H9 (cell line): ENCODE measurements around the gene PES1. TPM values are rescaled to one million over a fixed set of nuclear protein-coding genes. Genes with fewer than 3 reads are reported as not detected.

Experiments used
- DNase-seq: peaks from one replicate; pipeline ENCODE4 v3.0.0-alpha.2; 2017
- H2AFZ ChIP-seq: one replicate; pipeline ENCODE4 v1.6.1; 2013; ENCODE audit warnings: mild to moderate bottlenecking, low read length, control low read depth, moderate library complexity
- H2AK5ac ChIP-seq: 2 replicates; pipeline ENCODE4 v1.6.1; 2013; ENCODE audit warnings: low read length, control low read depth, mixed read lengths; ENCODE audit not compliant: insufficient read length
- H2BK120ac ChIP-seq: one replicate; pipeline ENCODE4 v1.6.1; 2013; ENCODE audit warnings: low read depth, mild to moderate bottlenecking, low read length, control low read depth, inconsistent platforms; ENCODE audit not compliant: poor library complexity, severe bottlenecking
- H2BK12ac ChIP-seq: 2 replicates; pipeline ENCODE4 v1.6.1; 2013; ENCODE audit warnings: low read length, control low read depth, mixed read lengths, low read depth; ENCODE audit not compliant: insufficient read length
- H2BK15ac ChIP-seq: 2 replicates; pipeline ENCODE4 v1.6.1; 2013; ENCODE audit warnings: low read depth, low read length, control low read depth
- H2BK20ac ChIP-seq: one replicate; pipeline ENCODE4 v1.6.1; 2013; ENCODE audit warnings: low read depth, mild to moderate bottlenecking, low read length, control low read depth, inconsistent platforms; ENCODE audit not compliant: poor library complexity, severe bottlenecking
- H2BK5ac ChIP-seq: 2 replicates; pipeline ENCODE4 v1.6.1; 2013; ENCODE audit warnings: low read length, control low read depth, mixed read lengths; ENCODE audit not compliant: insufficient read length
- H3K14ac ChIP-seq: 2 replicates; pipeline ENCODE4 v1.6.1; 2013; ENCODE audit warnings: low read length, control low read depth; ENCODE audit not compliant: insufficient read depth
- H3K18ac ChIP-seq: 2 replicates; pipeline ENCODE4 v1.6.1; 2013; ENCODE audit warnings: low read depth, mild to moderate bottlenecking, mixed read lengths, low read length, control low read depth; ENCODE audit not compliant: insufficient read length
- H3K23ac ChIP-seq: 2 replicates; pipeline ENCODE4 v1.6.1; 2013; ENCODE audit warnings: low read length, control low read depth, mixed read lengths, low read depth; ENCODE audit not compliant: insufficient read length
- H3K23me2 ChIP-seq: 2 replicates; pipeline ENCODE4 v1.6.1; 2013; ENCODE audit warnings: low read depth, mild to moderate bottlenecking, mixed read lengths, low read length, control low read depth; ENCODE audit not compliant: insufficient read length, poor library complexity, severe bottlenecking
- H3K27ac ChIP-seq: 2 replicates; pipeline ENCODE4 v1.5.1; 2013; ENCODE audit warnings: low read length, control low read depth, mixed read lengths, low read depth; ENCODE audit not compliant: insufficient read length
- H3K27me3 ChIP-seq: 2 replicates; pipeline ENCODE4 v1.6.1; 2013; ENCODE audit warnings: low read length, control low read depth, inconsistent platforms; ENCODE audit not compliant: insufficient read depth
- H3K4ac ChIP-seq: 2 replicates; pipeline ENCODE4 v1.6.1; 2013; ENCODE audit warnings: low read depth, mild to moderate bottlenecking, control low read depth, inconsistent platforms, low read length, moderate library complexity
- H3K4me1 ChIP-seq: 2 replicates; pipeline ENCODE4 v1.6.1; 2013; ENCODE audit warnings: low read length, control low read depth, inconsistent platforms; ENCODE audit not compliant: insufficient read depth
- H3K4me2 ChIP-seq: 2 replicates; pipeline ENCODE4 v1.6.1; 2013; ENCODE audit warnings: low read length, control low read depth, mixed read lengths; ENCODE audit not compliant: insufficient read length, insufficient read depth
- H3K56ac ChIP-seq: 2 replicates; pipeline ENCODE4 v1.6.1; 2013; ENCODE audit warnings: low read depth, mild to moderate bottlenecking, mixed read lengths, low read length, control low read depth; ENCODE audit not compliant: insufficient read length
- H3K79me1 ChIP-seq: 2 replicates; pipeline ENCODE4 v1.6.1; 2013; ENCODE audit warnings: low read depth, mild to moderate bottlenecking, moderate library complexity, low read length, control low read depth, inconsistent platforms; ENCODE audit not compliant: insufficient read depth, poor library complexity, severe bottlenecking
- H3K79me2 ChIP-seq: 2 replicates; pipeline ENCODE4 v1.6.1; 2013; ENCODE audit warnings: low read length, control low read depth, inconsistent platforms; ENCODE audit not compliant: insufficient read depth
- H3K9ac ChIP-seq: 2 replicates; pipeline ENCODE4 v1.6.1; 2013; ENCODE audit warnings: low read length, control low read depth, mixed read lengths; ENCODE audit not compliant: insufficient read length; ENCODE audit errors: extremely low read depth
- H3K9me3 ChIP-seq: one replicate; pipeline ENCODE4 v1.6.1; 2013; ENCODE audit warnings: low read depth, low read length, inconsistent platforms; ENCODE audit not compliant: control insufficient read depth
- H3T11ph ChIP-seq: one replicate; pipeline ENCODE4 v1.6.1; 2013; ENCODE audit warnings: mild to moderate bottlenecking, low read length, control low read depth, inconsistent platforms
- H4K20me1 ChIP-seq: one replicate; pipeline ENCODE4 v1.6.1; 2013; ENCODE audit not compliant: control insufficient read depth, insufficient read length, insufficient read depth
- H4K5ac ChIP-seq: 2 replicates; pipeline ENCODE4 v1.6.1; 2013; ENCODE audit warnings: low read depth, mild to moderate bottlenecking, mixed read lengths, low read length, control low read depth; ENCODE audit not compliant: insufficient read length
- H4K8ac ChIP-seq: replicated peaks from 2 replicates; pipeline ENCODE4 v1.6.1; 2013; ENCODE audit warnings: low read length, control low read depth, mixed read lengths, low read depth; ENCODE audit not compliant: insufficient read length
- H4K91ac ChIP-seq: 2 replicates; pipeline ENCODE4 v1.6.1; 2013; ENCODE audit warnings: low read depth, mild to moderate bottlenecking, moderate library complexity, mixed read lengths, low read length, control low read depth; ENCODE audit not compliant: insufficient read length
- H3K27ac Mint-ChIP-seq, 3 experiments: 2 replicates in 2 of 3; 3 replicates in 1 of 3; pipeline ENCODE4 v1.8.0; 2020 to 2021; ENCODE audit warnings: mixed read lengths in 3 of 3, mild to moderate bottlenecking in 1 of 3, moderate library complexity in 1 of 3
- H3K27me3 Mint-ChIP-seq: 2 replicates; pipeline ENCODE4 v1.8.0; 2021; ENCODE audit warnings: low read depth, mild to moderate bottlenecking, moderate library complexity, mixed read lengths
- H3K36me3 Mint-ChIP-seq, 3 experiments: 2 replicates in 2 of 3; 3 replicates in 1 of 3; pipeline ENCODE4 v1.8.0; 2020 to 2021; ENCODE audit warnings: low read depth in 3 of 3, mixed read lengths in 3 of 3; ENCODE audit not compliant: insufficient read depth in 1 of 3
- H3K4me1 Mint-ChIP-seq, 2 experiments: 2 replicates each; pipeline ENCODE4 v1.8.0; 2020; ENCODE audit warnings: mixed read lengths in 2 of 2
- H3K4me3 Mint-ChIP-seq, 2 experiments: 2 replicates in 1 of 2; 3 replicates in 1 of 2; pipeline ENCODE4 v1.8.0; 2020 to 2021; ENCODE audit warnings: mild to moderate bottlenecking in 2 of 2, mixed read lengths in 2 of 2, moderate library complexity in 1 of 2
- H3K9me3 Mint-ChIP-seq, 2 experiments: 2 replicates in 1 of 2; 3 replicates in 1 of 2; pipeline ENCODE4 v1.8.0; 2020; ENCODE audit warnings: mild to moderate bottlenecking in 2 of 2, mixed read lengths in 2 of 2, moderate library complexity in 1 of 2
- WGBS: extraction: QIAGEN DNeasy Blood & Tissue Kit; methylation state at CpG from one replicate; pipeline ENCODE4 v1.1.7; 2013; ENCODE audit warnings: missing lambda C conversion rate, low lambda C conversion rate, mixed read lengths; ENCODE audit not compliant: insufficient read length; ENCODE audit errors: extremely low coverage; 5-methylcytosine and 5-hydroxymethylcytosine counted together
- total RNA-seq: library from RNA; stranded (reverse); gene quantifications from 2 replicates; pipeline ENCODE4 v1.2.1, GENCODE V29; 2021
- TF ChIP-seq, protein P1 (sequence below): fragments of 200-600 bp; sonication (generic); conservative IDR thresholded peaks from 3 replicates; pipeline ENCODE4 v1.8.0; 2021; ENCODE audit warnings: antibody characterized with exemption, mild to moderate bottlenecking

PES1 gene
- total RNA-seq, 1 experiment from 2014 or later = 133 TPM

DNA sequence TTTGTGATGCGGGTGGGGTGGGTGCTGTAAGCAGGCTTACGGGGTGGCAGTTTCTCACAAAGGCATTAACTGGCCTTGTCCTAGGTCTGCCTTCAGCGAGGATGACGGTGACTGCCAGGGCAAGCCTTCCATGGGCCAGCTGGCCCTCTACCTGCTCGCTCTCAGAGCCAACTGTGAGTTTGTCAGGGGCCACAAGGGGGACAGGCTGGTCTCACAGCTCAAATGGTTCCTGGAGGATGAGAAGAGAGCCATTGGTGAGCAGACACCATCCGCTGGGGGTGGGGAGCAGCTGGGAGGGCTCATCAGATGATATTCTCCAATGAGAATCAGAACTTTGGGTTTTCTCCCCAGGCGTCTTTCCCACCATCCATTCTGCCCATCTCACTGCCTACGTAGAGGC is 21.1 kb upstream of the PES1 start:
- H3K9me3 Mint-ChIP-seq = no peaks in the 10 kb centered on the region
- no peaks in the 10 kb centered on the region for H3K9me3 ChIP-seq
- no peak overlapping the region for H3K56ac ChIP-seq
- no peaks in the 10 kb centered on the region for H4K20me1 ChIP-seq
- peaks cover 42 to 80% (median 70%) of the 10 kb centered on the region in 3 experiments for H3K36me3 Mint-ChIP-seq
- H3K18ac ChIP-seq = no peak overlapping the region
- H3K9ac ChIP-seq = no peak overlapping the region
- H3K4ac ChIP-seq = no peak overlapping the region
- 0 out of 2 replicates have a peak, but pooled peaks cover 5% of the 10 kb centered on the region for H3K4me1 ChIP-seq
- H3K27ac ChIP-seq = no peak overlapping the region
- H2BK12ac ChIP-seq = no peak overlapping the region
- no peak overlapping the region for H3K4me3 Mint-ChIP-seq
- no peaks in the 10 kb centered on the region for H3K23me2 ChIP-seq
- H2BK5ac ChIP-seq = no peak overlapping the region
- no peak overlapping the region for H2AK5ac ChIP-seq
- H4K8ac ChIP-seq = no peak overlapping the region
- no peak overlapping the region for H4K91ac ChIP-seq
- no peak overlapping the region for H2BK15ac ChIP-seq
- no peaks in the 10 kb centered on the region for H3K27me3 ChIP-seq
- peaks cover 19 to 20% of the 10 kb centered on the region in 2 experiments for H3K4me1 Mint-ChIP-seq
- no peak overlapping the region; a peak in 1 of 7 replicates for H3K27ac Mint-ChIP-seq
- H2BK20ac ChIP-seq = no peak overlapping the region
- no peak overlapping the region for H2BK120ac ChIP-seq
- WGBS = no CpG with 5 or more reads among the region's 8 CpGs
- no peak overlapping the region for H4K5ac ChIP-seq
- peaks cover 4% of the 10 kb centered on the region for H3K79me1 ChIP-seq
- TF ChIP-seq, protein P1, sequence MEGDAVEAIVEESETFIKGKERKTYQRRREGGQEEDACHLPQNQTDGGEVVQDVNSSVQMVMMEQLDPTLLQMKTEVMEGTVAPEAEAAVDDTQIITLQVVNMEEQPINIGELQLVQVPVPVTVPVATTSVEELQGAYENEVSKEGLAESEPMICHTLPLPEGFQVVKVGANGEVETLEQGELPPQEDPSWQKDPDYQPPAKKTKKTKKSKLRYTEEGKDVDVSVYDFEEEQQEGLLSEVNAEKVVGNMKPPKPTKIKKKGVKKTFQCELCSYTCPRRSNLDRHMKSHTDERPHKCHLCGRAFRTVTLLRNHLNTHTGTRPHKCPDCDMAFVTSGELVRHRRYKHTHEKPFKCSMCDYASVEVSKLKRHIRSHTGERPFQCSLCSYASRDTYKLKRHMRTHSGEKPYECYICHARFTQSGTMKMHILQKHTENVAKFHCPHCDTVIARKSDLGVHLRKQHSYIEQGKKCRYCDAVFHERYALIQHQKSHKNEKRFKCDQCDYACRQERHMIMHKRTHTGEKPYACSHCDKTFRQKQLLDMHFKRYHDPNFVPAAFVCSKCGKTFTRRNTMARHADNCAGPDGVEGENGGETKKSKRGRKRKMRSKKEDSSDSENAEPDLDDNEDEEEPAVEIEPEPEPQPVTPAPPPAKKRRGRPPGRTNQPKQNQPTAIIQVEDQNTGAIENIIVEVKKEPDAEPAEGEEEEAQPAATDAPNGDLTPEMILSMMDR = peak; percentile 45; the same call in 2 of the 3 replicates
- H2AFZ ChIP-seq = no peak overlapping the region
- no peak overlapping the region for H3T11ph ChIP-seq
- H3K79me2 ChIP-seq = no peaks in the 10 kb centered on the region
- H3K27me3 Mint-ChIP-seq = no peaks in the 10 kb centered on the region
- no peak overlapping the region for H3K23ac ChIP-seq
- no peak for DNase-seq
- H3K4me2 ChIP-seq = no peak overlapping the region
- no peak overlapping the region; the same call in 1 of the 2 replicates for H3K14ac ChIP-seq
